Trophoblast cell (in vitro differentiated cells and primary cell): ENCODE data around the gene MT1B.

ENCODE experiments used
- DNase-seq, 2 donors: peaks; one replicate each; pipeline ENCODE4 v3.0.0-alpha.2; 2016
- H2AFZ ChIP-seq: 2 replicates; pipeline ENCODE4 v1.6.1; 2013; ENCODE audit warnings: low read length, moderate library complexity, mild to moderate bottlenecking; ENCODE audit not compliant: insufficient read depth, poor library complexity
- H2AK5ac ChIP-seq: 2 replicates; pipeline ENCODE4 v1.6.1; 2013; ENCODE audit warnings: mild to moderate bottlenecking, low read length
- H2BK120ac ChIP-seq: 2 replicates; pipeline ENCODE4 v1.6.1; 2013; ENCODE audit warnings: low read length, mild to moderate bottlenecking, moderate library complexity; ENCODE audit not compliant: insufficient read depth, poor library complexity
- H2BK12ac ChIP-seq: 2 replicates; pipeline ENCODE4 v1.6.1; 2013; ENCODE audit warnings: mild to moderate bottlenecking, low read length, moderate library complexity
- H2BK5ac ChIP-seq: 2 replicates; pipeline ENCODE4 v1.6.1; 2013; ENCODE audit warnings: low read length, low read depth, moderate library complexity, mild to moderate bottlenecking; ENCODE audit not compliant: poor library complexity
- H3K14ac ChIP-seq: 2 replicates; pipeline ENCODE4 v1.6.1; 2013; ENCODE audit warnings: mild to moderate bottlenecking, low read length
- H3K18ac ChIP-seq: 2 replicates; pipeline ENCODE4 v1.6.1; 2013; ENCODE audit warnings: mild to moderate bottlenecking, low read length
- H3K23ac ChIP-seq: 2 replicates; pipeline ENCODE4 v1.6.1; 2013; ENCODE audit warnings: low read length
- H3K27ac ChIP-seq: 2 replicates; pipeline ENCODE4 v1.5.1; 2013; ENCODE audit warnings: low read depth, mild to moderate bottlenecking, inconsistent platforms, low read length, moderate library complexity
- H3K27me3 ChIP-seq: 2 replicates; pipeline ENCODE4 v1.6.1; 2013; ENCODE audit warnings: inconsistent platforms, mild to moderate bottlenecking, low read length, moderate library complexity; ENCODE audit not compliant: insufficient read depth
- H3K36me3 ChIP-seq, 2 experiments: 1 replicate in 1 of 2; 2 replicates in 1 of 2; pipeline ENCODE4 v1.6.1; 2013; ENCODE audit warnings: low read length in 2 of 2, mild to moderate bottlenecking in 2 of 2, moderate library complexity in 1 of 2; ENCODE audit not compliant: insufficient read depth in 2 of 2, control insufficient read depth in 1 of 2
- H3K4ac ChIP-seq: 2 replicates; pipeline ENCODE4 v1.6.1; 2013; ENCODE audit warnings: low read depth, mild to moderate bottlenecking, low read length, moderate library complexity
- H3K4me1 ChIP-seq, 2 experiments: 1 replicate in 1 of 2; 2 replicates in 1 of 2; pipeline ENCODE4 v1.6.1; 2013; ENCODE audit warnings: low read length in 2 of 2, mild to moderate bottlenecking in 2 of 2, moderate library complexity in 1 of 2; ENCODE audit not compliant: insufficient read depth in 2 of 2, control insufficient read depth in 1 of 2
- H3K4me2 ChIP-seq: 2 replicates; pipeline ENCODE4 v1.6.1; 2013; ENCODE audit warnings: inconsistent platforms, mild to moderate bottlenecking, low read length, moderate library complexity
- H3K4me3 ChIP-seq: 2 replicates; pipeline ENCODE4 v1.5.1; 2013; ENCODE audit warnings: mild to moderate bottlenecking, low read depth, low read length, inconsistent platforms
- H3K79me1 ChIP-seq: one replicate; pipeline ENCODE4 v1.6.1; 2013; ENCODE audit warnings: low read length
- H3K79me2 ChIP-seq: 2 replicates; pipeline ENCODE4 v1.6.1; 2013; ENCODE audit warnings: low read length, mild to moderate bottlenecking; ENCODE audit not compliant: control insufficient read depth, insufficient read depth, poor library complexity
- H3K9ac ChIP-seq: 2 replicates; pipeline ENCODE4 v1.6.1; 2013; ENCODE audit warnings: mild to moderate bottlenecking, low read length
- H3K9me3 ChIP-seq: 2 replicates; pipeline ENCODE4 v1.6.1; 2013; ENCODE audit warnings: low read depth, mild to moderate bottlenecking, control low read depth, inconsistent platforms, low read length; ENCODE audit not compliant: insufficient read depth
- H4K12ac ChIP-seq: 2 replicates; pipeline ENCODE4 v1.6.1; 2013; ENCODE audit warnings: low read depth, mild to moderate bottlenecking, low read length, moderate library complexity
- H4K8ac ChIP-seq: 2 replicates; pipeline ENCODE4 v1.6.1; 2013; ENCODE audit warnings: low read depth, mild to moderate bottlenecking, low read length, moderate library complexity
- H4K91ac ChIP-seq: one replicate; pipeline ENCODE4 v1.6.1; 2013; ENCODE audit warnings: low read depth, mild to moderate bottlenecking, low read length, moderate library complexity
- WGBS: extraction: QIAGEN DNeasy Blood & Tissue Kit; methylation state at CpG from one replicate; pipeline ENCODE4 v1.1.7; 2013; ENCODE audit warnings: missing lambda C conversion rate; ENCODE audit not compliant: insufficient read length, insufficient coverage; ENCODE audit errors: extremely low coverage; 5-methylcytosine and 5-hydroxymethylcytosine counted together

The MT1B gene

GRCh38 chr16:56606071-56606475 is 45.6 kb upstream of the MT1B start:
- Histone ChIP-seq H3K4me1 (peaks cover 27 to 31% of the 10 kb centered on the region in 2 experiments), H3K9ac (no peak overlapping the region), H2BK120ac (no peak overlapping the region), H4K8ac (no peak overlapping the region), H2BK12ac (no peak overlapping the region), H3K79me2 (no peaks in the 10 kb centered on the region), H3K4ac (no peak overlapping the region), H3K4me2 (no peak overlapping the region), H3K14ac (no peak overlapping the region), H2AK5ac (no peak overlapping the region), H3K4me3 (no peak overlapping the region), H4K12ac (no peak overlapping the region), H3K23ac (no peak overlapping the region), H3K18ac (no peak overlapping the region), H4K91ac (no peak overlapping the region), H3K9me3 (no peaks in the 10 kb centered on the region), H3K27ac (no peak overlapping the region), H3K27me3 (no peaks in the 10 kb centered on the region), H2AFZ (no peak overlapping the region), H2BK5ac (no peak overlapping the region), H3K79me1 (peaks cover 11% of the 10 kb centered on the region), H3K36me3 (no peaks in the 10 kb centered on the region)
- no CpG with 5 or more reads among the region's 3 CpGs for WGBS
- DNase-seq, result no peak

- Histone ChIP-seq H4K8ac (peak overlapping the region; percentile 31), H3K18ac (no peak overlapping the region), H4K91ac (no peak overlapping the region), H3K4me1 (peaks cover 27 to 31% of the 10 kb centered on the region in 2 experiments), H3K9me3 (no peaks in the 10 kb centered on the region), H4K12ac (no peak overlapping the region), H3K23ac (no peak overlapping the region), H3K14ac (no peak overlapping the region), H3K36me3 (no peaks in the 10 kb centered on the region), H3K9ac (no peak overlapping the region), H2AK5ac (no peak overlapping the region), H2AFZ (no peak overlapping the region), H3K27ac (peak overlapping the region; percentile 50), H3K4me3 (no peak overlapping the region), H2BK5ac (no peak overlapping the region), H2BK12ac (no peak overlapping the region), H3K79me2 (no peaks in the 10 kb centered on the region), H3K27me3 (peaks cover 3% of the 10 kb centered on the region), H3K4me2 (no peak overlapping the region), H3K79me1 (peaks cover 11% of the 10 kb centered on the region), H3K4ac (no peak overlapping the region), H2BK120ac (no peak overlapping the region)
- no CpG with 5 or more reads among the region's 8 CpGs for WGBS
- no peak for DNase-seq
These were observed 45.1 kb upstream of the MT1B start for GRCh38 chr16:56606476-56607108.

- Histone ChIP-seq H3K9ac (no peak overlapping the region), H3K9me3 (no peaks in the 10 kb centered on the region), H2BK5ac (no peak overlapping the region), H3K4me2 (no peak overlapping the region), H3K79me1 (peaks cover 11% of the 10 kb centered on the region), H3K27ac (peak overlapping the region; percentile 50), H3K14ac (no peak overlapping the region), H2AFZ (no peak overlapping the region), H3K4ac (no peak overlapping the region), H3K36me3 (no peaks in the 10 kb centered on the region), H3K27me3 (peaks cover 3% of the 10 kb centered on the region), H2AK5ac (no peak overlapping the region), H3K23ac (no peak overlapping the region), H2BK120ac (no peak overlapping the region), H3K79me2 (no peaks in the 10 kb centered on the region), H3K4me1 (peaks cover 27 to 31% of the 10 kb centered on the region in 2 experiments), H4K12ac (no peak overlapping the region), H4K91ac (peak overlapping the region; percentile 87), H3K18ac (no peak overlapping the region), H2BK12ac (no peak overlapping the region), H3K4me3 (no peak overlapping the region), H4K8ac (peak overlapping the region; percentile 31)
- DNase-seq, result peak; percentile 46 to 55
- WGBS, result no CpG with 5 or more reads among the region's 14 CpGs
These were observed 44.5 kb upstream of the MT1B start for GRCh38 chr16:56607109-56607618.

GRCh38 chr16:56607675-56608042 is 44.0 kb upstream of the MT1B start:
- DNase-seq, result no peak
- Histone ChIP-seq H2AK5ac (peak overlapping the region; percentile 13), H3K79me2 (no peaks in the 10 kb centered on the region), H3K4ac (no peak overlapping the region), H3K14ac (no peak overlapping the region), H3K4me3 (no peak overlapping the region), H3K27ac (peak overlapping the region; percentile 23), H3K9ac (no peak overlapping the region), H3K18ac (no peak overlapping the region), H2BK12ac (peak overlapping the region; percentile 62), H2BK120ac (peak overlapping the region; percentile 50), H3K9me3 (no peaks in the 10 kb centered on the region), H3K4me2 (peak overlapping the region; percentile 77), H4K12ac (no peak overlapping the region), H2BK5ac (no peak overlapping the region), H2AFZ (peak overlapping the region; percentile 33), H3K79me1 (peaks cover 11% of the 10 kb centered on the region), H3K23ac (no peak overlapping the region), H4K91ac (peak overlapping the region; percentile 87), H4K8ac (peak overlapping the region; percentile 35), H3K4me1 (peaks cover 27 to 31% of the 10 kb centered on the region in 2 experiments), H3K36me3 (no peaks in the 10 kb centered on the region), H3K27me3 (peaks cover 3% of the 10 kb centered on the region)
- WGBS, result no CpG with 5 or more reads among the region's 2 CpGs
